NAMALWA (cell line): Measurements from ENCODE around the gene IL1F10.

Experiments used
- DNase-seq: peaks from one replicate; pipeline ENCODE4 v3.0.0-alpha.2; 2015; ENCODE audit warnings: low spot score

Gene IL1F10

GRCh38 chr2:113067681-113068080, at the start of gene IL1F10:
TSS of gene IL1F10 (plus strand) at chr2:113067970. CDS start at chr2:113072739, 4,769 bp downstream.
- DNase-seq, result no peak

DNA sequence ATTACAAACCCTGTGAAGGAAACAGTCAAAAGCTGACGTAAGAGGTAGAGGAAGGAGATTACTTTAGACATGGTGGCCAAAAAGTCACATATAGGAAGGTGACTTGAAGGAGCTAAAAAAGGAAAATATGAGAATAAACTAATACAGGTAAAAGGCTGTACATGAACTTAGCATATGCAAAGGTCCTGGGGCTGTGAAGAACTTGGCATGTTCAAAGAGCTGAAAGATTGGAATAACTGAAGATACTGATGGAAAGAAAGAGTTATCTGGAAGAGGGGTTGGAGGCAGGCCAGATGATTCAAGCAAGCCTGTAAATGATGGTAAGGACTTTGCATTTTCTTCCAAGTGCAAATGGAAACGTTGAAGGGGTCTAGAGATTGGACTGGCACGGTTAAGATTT, 49.3 kb upstream of the IL1F10 start:
- DNase-seq, result no peak

DNA sequence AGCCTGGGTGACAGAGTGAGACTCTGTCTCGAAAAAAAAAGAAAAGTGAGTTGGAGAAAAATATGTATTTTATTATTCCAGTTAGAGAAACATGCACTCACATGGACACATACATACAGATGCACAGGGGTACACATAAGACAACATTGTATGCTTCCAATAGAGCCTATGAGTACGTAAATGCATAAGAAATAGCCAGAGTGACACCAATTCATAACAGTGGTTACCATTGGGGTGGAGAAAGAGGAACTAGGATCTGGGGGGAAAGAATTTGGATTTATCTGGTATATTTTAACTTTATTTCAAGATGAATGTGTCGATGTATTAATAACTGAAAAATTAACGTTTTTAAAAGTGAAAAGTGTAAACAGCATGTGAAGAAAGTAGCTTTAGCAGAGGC, 46.5 kb upstream of the IL1F10 start:
- no peak for DNase-seq

DNA sequence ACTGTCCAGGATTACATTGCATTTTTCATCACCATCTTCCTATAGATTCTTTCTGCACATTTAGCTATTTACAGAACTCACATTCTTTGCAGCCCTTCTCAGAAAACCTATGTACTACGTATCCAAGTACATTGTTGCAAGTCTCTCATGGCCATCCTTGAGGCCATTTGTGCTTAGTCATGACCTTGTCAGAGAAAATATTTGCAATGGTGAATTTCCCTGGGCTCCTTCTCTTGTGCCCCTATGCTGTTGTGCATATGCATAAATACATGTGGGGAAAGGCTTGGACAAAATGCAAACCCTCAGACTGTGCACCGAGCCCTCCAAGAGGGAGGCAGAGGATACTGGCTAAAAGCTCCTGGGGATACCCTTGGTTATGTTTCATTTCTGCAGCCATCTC, 43.0 kb upstream of the IL1F10 start:
- no peak for DNase-seq

DNA sequence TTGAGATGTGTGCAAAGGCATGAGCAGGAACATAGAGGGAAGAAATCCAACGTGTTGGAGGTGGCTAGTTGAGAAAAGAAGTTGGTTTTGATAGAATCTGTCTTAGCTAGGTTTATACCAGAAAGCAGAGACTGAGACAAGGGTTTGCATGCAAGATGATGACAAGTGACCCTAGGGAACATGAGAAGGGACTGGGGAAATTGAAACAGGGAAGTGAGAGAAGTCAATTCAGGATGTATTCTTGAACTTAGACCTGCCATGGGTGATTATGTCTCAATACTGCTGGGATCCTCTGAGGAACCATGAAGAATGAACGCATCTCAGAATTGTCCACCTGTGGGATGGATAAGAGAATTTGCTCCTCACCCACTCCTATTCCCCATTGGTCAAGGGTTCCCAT, 42.0 kb upstream of the IL1F10 start:
- no peak for DNase-seq

GRCh38 chr2:113027691-113028090, 40.1 kb upstream of the IL1F10 start:
- no peak for DNase-seq

- no peak for DNase-seq
These were observed 39.7 kb upstream of the IL1F10 start for GRCh38 chr2:113028112-113028511.

- no peak for DNase-seq
These were observed 35.0 kb upstream of the IL1F10 start for GRCh38 chr2:113032737-113033136.

GRCh38 chr2:113034016-113034415, 33.8 kb upstream of the IL1F10 start:
- DNase-seq, result no peak

GRCh38 chr2:113036763-113037162, 31.0 kb upstream of the IL1F10 start:
- DNase-seq, result no peak

DNA sequence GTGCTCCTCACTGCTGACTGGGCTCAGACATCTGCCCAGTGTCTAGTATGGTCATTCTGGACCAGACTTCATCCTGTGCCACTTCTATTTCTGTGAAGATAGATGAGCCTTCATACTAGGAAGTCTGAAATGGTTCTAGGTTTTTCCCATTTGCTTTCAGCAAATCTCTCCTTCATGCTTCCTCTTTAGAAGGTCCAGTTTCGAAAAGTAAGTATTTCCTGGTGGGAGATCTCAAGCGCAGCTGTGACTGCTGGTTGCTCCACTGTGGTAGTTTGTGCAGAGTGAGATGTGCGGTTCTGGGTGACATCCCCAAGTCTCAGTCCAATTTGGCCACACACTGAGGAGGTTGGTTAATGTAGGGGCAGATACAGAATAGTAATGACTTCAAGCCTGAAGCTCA, 29.5 kb upstream of the IL1F10 start:
- DNase-seq, result no peak

DNA sequence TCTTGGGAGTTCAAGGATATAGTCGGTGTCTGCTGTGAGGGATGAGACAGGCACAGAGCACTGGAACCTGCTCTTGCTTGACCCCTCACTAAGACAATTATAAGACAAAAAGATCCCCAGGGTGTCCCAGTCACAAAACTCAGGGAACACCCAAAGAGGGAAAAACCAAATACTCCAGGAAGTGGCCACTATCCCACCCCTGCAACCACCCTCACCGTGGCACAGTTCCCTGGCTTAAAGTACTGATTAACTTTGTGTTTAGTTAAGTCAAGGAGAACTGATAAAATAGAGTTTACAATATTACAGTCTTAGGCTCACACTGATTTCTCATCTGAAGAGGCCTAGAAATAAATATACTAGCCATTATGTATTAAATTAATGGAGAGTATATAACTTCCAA, 28.6 kb upstream of the IL1F10 start:
- no peak for DNase-seq

GRCh38 chr2:113039719-113040118, 28.1 kb upstream of the IL1F10 start:
- DNase-seq, result no peak

DNA sequence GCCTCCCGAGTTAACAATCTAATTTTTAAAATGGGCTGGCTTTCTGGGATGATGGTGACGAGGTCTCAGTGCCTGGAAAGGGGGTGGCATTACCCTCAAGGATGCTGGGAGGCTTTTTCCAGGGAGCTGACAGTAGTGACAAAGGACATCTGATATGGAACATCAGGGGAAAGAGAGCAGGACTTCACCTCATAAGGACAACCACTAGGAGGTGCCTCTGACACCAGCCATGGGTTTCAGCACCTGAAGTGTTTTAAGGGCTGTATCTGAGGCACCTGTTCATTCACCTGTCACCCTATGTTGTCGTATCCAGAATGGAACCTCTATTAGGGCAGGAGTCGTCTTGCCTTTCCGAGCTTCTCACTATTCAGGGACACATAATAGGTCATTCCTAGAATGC, 25.9 kb upstream of the IL1F10 start:
- peak; percentile 6 for DNase-seq

DNA sequence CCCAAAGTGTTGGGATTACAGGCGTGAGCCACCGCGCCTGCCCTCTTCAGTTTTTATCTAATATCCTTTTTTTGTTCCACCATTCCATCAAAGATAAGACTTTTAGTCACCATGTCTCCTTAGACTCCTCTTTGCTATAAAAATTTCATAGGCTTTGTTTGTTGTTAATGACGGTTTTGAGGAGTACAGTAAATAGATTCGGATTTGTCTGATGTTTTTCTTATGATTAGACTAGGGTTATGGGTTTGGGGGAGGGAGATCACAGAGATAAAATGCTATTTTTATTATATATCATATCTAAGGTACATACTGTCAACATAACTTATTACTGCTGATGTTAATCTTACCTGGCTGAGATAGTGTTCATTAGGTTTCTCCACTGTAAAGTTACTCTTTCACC, 21.3 kb upstream of the IL1F10 start:
- DNase-seq, result no peak

DNA sequence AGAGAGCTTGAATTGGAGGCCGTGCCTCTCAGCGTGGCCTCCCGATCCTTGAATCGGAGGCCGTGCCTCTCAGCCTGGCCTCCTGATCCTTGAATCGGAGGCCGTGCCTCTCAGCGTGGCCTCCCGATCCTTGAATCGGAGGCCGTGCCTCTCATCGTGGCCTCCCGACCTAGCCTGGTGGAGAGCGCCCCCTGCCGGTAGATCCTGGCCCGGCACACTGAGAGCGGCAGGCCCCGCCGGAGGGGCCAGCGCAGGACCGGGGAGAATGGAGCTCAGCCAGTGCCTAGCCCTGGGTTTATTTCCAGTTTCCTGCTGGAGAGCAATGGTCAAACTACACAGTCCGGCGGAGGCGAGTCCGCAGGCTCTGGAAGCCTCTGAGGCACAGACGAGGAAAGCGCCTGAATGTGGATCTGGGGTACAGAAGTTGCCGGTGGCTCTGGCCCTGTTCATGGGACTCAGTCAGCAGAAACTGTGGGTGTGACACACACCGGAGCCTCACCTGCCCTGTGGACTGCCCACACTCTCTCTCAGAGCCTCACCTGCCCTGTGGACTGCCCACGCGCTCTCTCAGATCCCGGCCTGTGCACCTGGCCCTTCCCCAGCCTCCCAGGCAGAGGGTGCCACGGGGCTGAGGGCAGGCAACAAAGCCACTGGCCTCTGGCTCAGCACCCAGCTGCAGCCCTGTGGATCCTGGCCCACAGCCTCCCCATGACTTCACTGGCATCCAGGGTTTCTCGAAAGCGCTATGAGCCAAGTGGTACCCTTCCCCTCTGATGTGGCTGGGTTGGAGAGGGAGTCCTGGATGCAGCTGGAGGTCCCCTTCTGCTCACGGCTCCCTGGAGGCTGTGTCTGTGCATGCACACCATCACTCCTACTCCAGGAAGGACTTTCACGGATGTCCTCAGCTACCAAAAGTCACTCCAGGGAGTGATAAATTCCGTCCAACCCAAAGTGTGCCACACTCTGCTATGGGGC, 16.6 kb upstream of the IL1F10 start:
- no peak for DNase-seq

DNA sequence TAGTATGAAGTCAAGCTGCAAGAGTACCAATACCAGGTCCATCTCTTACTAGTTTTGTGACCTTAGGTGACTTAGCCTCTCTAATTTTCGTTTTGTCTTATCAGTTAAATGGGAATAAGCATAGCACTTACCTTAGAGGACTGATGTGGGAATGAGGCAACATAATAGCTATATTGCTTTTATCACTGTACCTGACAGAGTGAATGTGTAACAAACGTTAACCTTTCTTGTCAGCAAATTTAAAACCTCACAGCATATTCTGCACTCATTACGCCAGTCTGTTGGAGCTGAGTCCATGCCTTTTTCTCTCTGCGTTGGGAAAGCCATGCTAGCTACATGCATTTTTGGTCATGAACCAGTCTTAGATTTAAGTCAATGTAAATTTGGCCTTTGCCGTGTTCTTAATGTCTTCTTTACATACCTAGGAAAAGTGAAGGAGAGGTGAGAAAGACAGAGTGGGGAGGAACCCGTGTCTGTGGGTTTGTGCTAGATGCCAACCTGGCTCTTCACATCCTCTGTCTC, 15.3 kb upstream of the IL1F10 start, which contains the start of gene IL36B:
TSS of gene IL36B (minus strand) at position 472 of the 522 bp plus-strand sequence.
- no peak for DNase-seq

GRCh38 chr2:113053666-113054065, 14.1 kb upstream of the IL1F10 start:
- DNase-seq, result no peak

DNA sequence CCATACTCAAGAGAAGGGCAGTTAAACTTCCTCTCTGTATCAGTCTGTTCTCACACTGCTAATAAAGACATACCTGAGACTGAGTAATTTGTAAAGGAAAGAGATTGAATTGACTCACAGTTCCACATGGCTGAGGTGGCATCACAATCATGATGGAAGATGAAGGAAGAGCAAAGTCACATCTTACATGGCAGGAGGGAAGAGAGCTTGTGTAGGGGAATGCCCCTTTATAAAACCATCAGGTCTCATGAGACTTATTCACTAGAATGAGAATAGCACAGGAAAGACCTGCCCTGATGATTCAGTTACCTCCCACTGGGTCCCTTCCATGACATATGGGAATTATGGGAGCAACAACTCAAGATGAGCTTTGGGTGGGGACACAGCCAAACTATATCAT, 13.7 kb upstream of the IL1F10 start:
- no peak for DNase-seq

DNA sequence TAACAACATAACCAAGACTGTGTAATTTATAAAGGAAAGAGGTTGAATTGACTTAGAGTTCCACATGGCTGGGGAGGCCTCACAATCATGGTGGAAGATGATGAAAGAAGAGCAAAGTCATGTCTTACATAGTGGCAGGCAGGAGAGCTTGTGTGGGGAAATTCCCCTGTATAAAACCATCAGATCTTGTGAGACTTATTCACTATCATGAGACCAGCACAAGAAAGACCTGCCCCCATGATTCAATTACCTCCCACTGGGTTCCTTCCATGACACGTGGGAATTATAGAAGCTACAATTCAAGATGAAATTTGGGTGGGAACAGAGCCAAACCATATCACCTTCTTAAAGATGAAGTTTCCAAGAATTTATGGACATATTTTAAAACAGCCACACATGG, 11.2 kb upstream of the IL1F10 start:
- no peak for DNase-seq

DNA sequence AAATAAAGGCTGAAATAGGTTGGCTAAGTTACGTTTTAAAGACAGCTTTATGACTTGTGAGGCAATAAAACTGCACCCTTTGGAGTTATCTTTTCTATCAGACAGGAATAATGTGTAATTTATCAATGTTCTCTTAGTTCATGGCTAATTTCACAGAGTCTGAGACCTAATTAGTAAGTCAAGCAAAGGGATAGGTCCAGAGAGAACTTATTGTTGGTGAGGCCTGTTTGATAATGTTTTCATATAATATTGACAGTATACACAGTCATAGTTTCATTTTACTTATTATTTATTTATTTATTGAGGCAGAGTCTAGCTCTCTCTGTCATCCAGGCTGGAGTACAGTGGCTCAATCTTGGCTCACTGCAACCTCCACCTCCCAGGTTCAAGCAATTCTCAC, 10.7 kb upstream of the IL1F10 start:
- DNase-seq, result no peak

DNA sequence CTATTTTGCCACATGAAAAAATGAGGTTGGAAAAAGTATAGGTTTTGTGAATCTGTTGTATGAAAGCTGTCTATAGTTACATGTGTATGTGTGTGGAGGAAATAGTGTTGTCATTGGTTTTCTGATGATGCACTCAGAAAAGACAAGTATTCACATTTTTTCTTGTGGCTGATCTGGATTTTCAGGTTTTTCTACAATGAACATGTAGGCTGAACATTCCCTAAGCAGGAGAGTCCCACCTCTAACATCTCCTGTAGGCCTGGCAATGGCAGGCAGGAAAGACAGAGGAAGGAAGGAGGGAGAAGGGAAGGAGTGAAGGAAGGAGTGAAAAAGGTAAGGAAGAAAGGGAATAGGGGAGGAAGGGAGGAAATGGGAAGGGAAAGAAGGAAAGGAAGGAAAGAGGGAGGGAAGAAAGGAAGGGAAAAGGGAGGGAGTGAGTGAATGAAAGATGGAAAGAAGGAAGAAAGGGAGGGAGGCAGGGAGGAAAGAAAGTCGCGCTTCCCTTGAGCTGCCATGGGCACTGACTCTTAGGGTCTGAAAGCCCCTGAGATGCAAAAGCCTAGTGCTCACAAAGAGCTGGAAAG, 9.3 kb upstream of the IL1F10 start:
- no peak for DNase-seq
